GM12878 (cell line): Measurements from ENCODE around the gene COL4A5. TPM values are rescaled to one million over a fixed set of nuclear protein-coding genes. Genes with fewer than 3 reads are reported as not detected.

Experiments used
- ATAC-seq: fragments of 200-7000 bp; cut with Tn5 transposase; 3 replicates; pipeline ENCODE4 v1.9.1; 2020; ENCODE audit warnings: mild to moderate bottlenecking, moderate library complexity
- BruUV-seq: library from RNA; stranded (reverse); fragments of 400-500 nt; replicated peaks from 2 replicates; lab custom pipeline; 2021; lab: Mats Ljungman, UMichigan
- CTCF ChIA-PET: fragments of 300-600 bp; sonication (Branson Sonifier 250); formaldehyde crosslinking; extraction: SDS; loops from one replicate; lab custom pipeline; 2021; ENCODE audit warnings: inconsistent platforms; lab: Yijun Ruan, JAX
- POLR2A ChIA-PET: fragments of 350-600 bp; formaldehyde crosslinking; extraction: SDS; loops from one replicate; lab custom pipeline; 2021; ENCODE audit warnings: inconsistent platforms; lab: Charles Lee
- RAD21 ChIA-PET: fragments of 300-600 bp; sonication (Branson Sonifier 250); formaldehyde crosslinking; loops from one replicate; lab custom pipeline; 2023; ENCODE audit warnings: antibody characterized with exemption; ENCODE audit not compliant: unreplicated experiment; lab: Charles Lee
- SMC1A ChIA-PET: fragments of 300-600 bp; sonication (Branson Sonifier 250); formaldehyde crosslinking; loops from one replicate; lab custom pipeline; 2023; ENCODE audit not compliant: unreplicated experiment, uncharacterized antibody; lab: Charles Lee
- DNase-seq: peaks from one replicate; pipeline ENCODE4 v3.0.0-alpha.2; 2011; ENCODE audit warnings: low read depth, low spot score
- FAIRE-seq: peaks from 3 replicates; lab custom pipeline; 2011; peaks lifted over from hg19 to GRCh38; lab: Jason Lieb, UNC
- H2AFZ ChIP-seq: 2 replicates; pipeline ENCODE4 v1.6.0; 2011; ENCODE audit warnings: low read depth, low read length, control low read depth; ENCODE audit not compliant: control insufficient read depth
- H3K27ac ChIP-seq: 2 replicates; pipeline ENCODE4 v1.5.1; 2011; ENCODE audit warnings: control low read depth; ENCODE audit not compliant: control insufficient read depth, insufficient read depth
- H3K27me3 ChIP-seq, 2 experiments: replicated peaks in 1 of 2; 2 replicates each; pipeline versions ENCODE4 v1.6.0 to v1.6.1; 2011; ENCODE audit warnings: low read length in 1 of 2; ENCODE audit not compliant: control insufficient read depth in 2 of 2, insufficient read depth in 2 of 2
- H3K36me3 ChIP-seq, 2 experiments: 2 replicates each; pipeline ENCODE4 v1.5.1; 2011; ENCODE audit warnings: low read length in 1 of 2; ENCODE audit not compliant: control insufficient read depth in 2 of 2, insufficient read depth in 2 of 2
- H3K4me1 ChIP-seq: 2 replicates; pipeline ENCODE4 v1.6.1; 2011; ENCODE audit warnings: mild to moderate bottlenecking, low read length, moderate library complexity, mixed read lengths; ENCODE audit not compliant: control insufficient read depth, insufficient read depth
- H3K4me2 ChIP-seq: 2 replicates; pipeline ENCODE4 v1.6.0; 2011; ENCODE audit warnings: control low read depth; ENCODE audit not compliant: control insufficient read depth, insufficient read depth
- H3K4me3 ChIP-seq: fragments of 200-600 bp; sonication (generic); 2 replicates; pipeline ENCODE4 v1.5.1; 2016
- H3K79me2 ChIP-seq: 2 replicates; pipeline ENCODE4 v1.6.0; 2011; ENCODE audit warnings: low read length; ENCODE audit not compliant: control insufficient read depth, insufficient read depth
- H3K9ac ChIP-seq: 2 replicates; pipeline ENCODE4 v1.8.0; 2011; ENCODE audit warnings: low read length, control low read depth, mixed read lengths; ENCODE audit not compliant: control insufficient read depth, insufficient read depth
- H3K9me3 ChIP-seq: replicated peaks from 3 replicates; pipeline ENCODE4 v1.5.1; 2011; ENCODE audit warnings: mild to moderate bottlenecking, low read length; ENCODE audit not compliant: control insufficient read depth, insufficient read depth
- H4K20me1 ChIP-seq: 2 replicates; pipeline ENCODE4 v1.6.0; 2011; ENCODE audit not compliant: control insufficient read depth, insufficient read depth
- BRCA1 ChIP-seq: IDR thresholded peaks from 2 replicates; pipeline ENCODE4 v1.6.1; 2011; ENCODE audit warnings: low read depth, low read length, improper control_type of control experiment
- CBX5 ChIP-seq: sonication (generic); IDR thresholded peaks from 2 replicates; pipeline ENCODE4 v1.6.1; 2016; ENCODE audit warnings: low read depth, moderate library complexity, mild to moderate bottlenecking, inconsistent platforms
- CHD2 ChIP-seq: IDR thresholded peaks from 2 replicates; pipeline ENCODE4 v1.6.1; 2011; ENCODE audit warnings: low read depth, low read length, improper control_type of control experiment, borderline replicate concordance
- CREM ChIP-seq: IDR thresholded peaks from 2 replicates; pipeline ENCODE4 v1.6.1; 2014; ENCODE audit warnings: antibody characterized with exemption, low read depth
- EED ChIP-seq: sonication (generic); IDR thresholded peaks from 2 replicates; pipeline ENCODE4 v1.6.1; 2016; ENCODE audit warnings: antibody characterized with exemption, low read depth
- FOXK2 ChIP-seq: fragments of 450-650 bp; IDR thresholded peaks from 2 replicates; pipeline ENCODE4 v1.6.1; 2017; ENCODE audit warnings: mild to moderate bottlenecking, moderate library complexity
- HCFC1 ChIP-seq: fragments of 150-350 bp; IDR thresholded peaks from 2 replicates; pipeline ENCODE4 v1.6.1; 2014; ENCODE audit warnings: low read length
- HDAC6 ChIP-seq: fragments of 200-600 bp; sonication (generic); IDR thresholded peaks from one replicate; pipeline ENCODE4 v1.8.0; 2017; ENCODE audit warnings: antibody characterized with exemption; ENCODE audit not compliant: unreplicated experiment
- IKZF1 ChIP-seq: fragments of 450-650 bp; conservative IDR thresholded peaks from 2 replicates; pipeline ENCODE4 v1.6.1; 2017; ENCODE audit warnings: antibody characterized with exemption, mild to moderate bottlenecking
- LARP7 ChIP-seq: fragments of 450-650 bp; IDR thresholded peaks from 2 replicates; pipeline ENCODE4 v1.6.1; 2017; ENCODE audit warnings: mild to moderate bottlenecking
- MAX ChIP-seq: IDR thresholded peaks from 2 replicates; pipeline ENCODE4 v1.6.1; 2012; ENCODE audit warnings: low read depth, low read length, improper control_type of control experiment
- MTA3 ChIP-seq: IDR thresholded peaks from 2 replicates; pipeline ENCODE4 v1.6.1; 2012; ENCODE audit warnings: low read length, inconsistent platforms, borderline replicate concordance
- NFXL1 ChIP-seq: fragments of 450-650 bp; IDR thresholded peaks from 2 replicates; pipeline ENCODE4 v1.6.1; 2017; ENCODE audit warnings: antibody characterized with exemption, mild to moderate bottlenecking, borderline replicate concordance
- POU2F2 ChIP-seq: IDR thresholded peaks from 3 replicates; pipeline ENCODE4 v1.6.1; 2011; ENCODE audit warnings: low read depth, mild to moderate bottlenecking, low read length, borderline replicate concordance
- RAD51 ChIP-seq: fragments of 450-650 bp; IDR thresholded peaks from 2 replicates; pipeline ENCODE4 v1.6.1; 2016; ENCODE audit warnings: moderate library complexity, mild to moderate bottlenecking, inconsistent platforms
- SMAD1 ChIP-seq: fragments of 450-650 bp; IDR thresholded peaks from 2 replicates; pipeline ENCODE4 v1.6.1; 2018; ENCODE audit warnings: mild to moderate bottlenecking, low read depth; ENCODE audit not compliant: partially characterized antibody
- TARDBP ChIP-seq: IDR thresholded peaks from 2 replicates; pipeline ENCODE4 v1.6.1; 2016; ENCODE audit warnings: borderline replicate concordance
- WGBS: methylation state at CpG from one replicate; pipeline ENCODE4 v1.1.6; 2016; ENCODE audit warnings: low lambda C conversion rate; ENCODE audit not compliant: insufficient replicate concordance, insufficient coverage; ENCODE audit errors: missing lambda C conversion rate; 5-methylcytosine and 5-hydroxymethylcytosine counted together
- in situ Hi-C: fragments of 300-500 bp; cut with MboI; formaldehyde crosslinking; loops from 9 replicates; pipeline ENCODE4 v1.14.3; 2018; ENCODE audit warnings: mixed read lengths
- intact Hi-C: fragments of 100-400 bp; cut with micrococcal nuclease; formaldehyde crosslinking; loops from one replicate; pipeline ENCODE4 v1.14.2; 2022; ENCODE audit not compliant: unreplicated experiment
- polyA plus RNA-seq, 11 experiments: library from polyadenylated mRNA; depleted of rRNA in 4 of 11; unstranded in 6 of 11; stranded (reverse) in 5 of 11; fragments of >200 nt; fragmentation: Nextera tagmentation in 4 of 11; fragmentation: Illumina TruSeq in 1 of 11; extraction: Ambion mirVana in 4 of 11; extraction: Trizol in 1 of 11; gene quantifications; 1 replicate in 1 of 11; 2 replicates in 10 of 11; pipeline versions ENCODE4 v1.2.1 to v1.2.3, GENCODE V29; 2011 to 2016; ENCODE audit warnings: inconsistent platforms in 2 of 11, missing spikeins in 2 of 11, low read depth in 1 of 11
- total RNA-seq, 4 experiments: library from RNA; depleted of rRNA in 3 of 4; stranded (reverse); fragments of >200 nt in 3 of 4; fragmentation: Illumina TruSeq in 1 of 4; extraction: Trizol in 1 of 4; gene quantifications; 2 replicates each; pipeline versions ENCODE4 v1.2.1 to v1.2.3, GENCODE V29; 2013 to 2021
- TF ChIP-seq, protein P1 (sequence below): fragments of 450-650 bp; IDR thresholded peaks from 2 replicates; pipeline ENCODE4 v1.6.1; 2017; ENCODE audit warnings: mild to moderate bottlenecking

The COL4A5 gene
- total and polyA plus RNA-seq, 10 of the 15 experiments (the other 5 are each of a cell fraction or from before 2014, with no cell fraction given), result 0.13 to 2.8 (median 0.38) TPM; not detected in 1

GRCh38 chrX:108557580-108557979 is 117.9 kb downstream of the COL4A5 start:
- SMC1A ChIA-PET, result interaction anchor here (1.1 kb wide), 1 partner anchor 117 kb away, joined by 3 read pairs; no protein-coding TSS in a partner anchor
- H3K36me3 ChIP-seq, result no peaks in the 10 kb centered on the region
- H3K4me3 ChIP-seq, result no peak overlapping the region
- CTCF ChIA-PET, result no interaction called here
- intact Hi-C loops, result no loop called here
- no peak overlapping the region for H3K9ac ChIP-seq
- WGBS, result 0% methylated on average over 4 of the region's 4 CpGs
- RAD21 ChIA-PET, result no interaction called here
- no TSS peak for BruUV-seq
- in situ Hi-C loops, result no loop called here
- no peak for FAIRE-seq
- no peak overlapping the region for H3K27ac ChIP-seq
- no peak for DNase-seq
- no peak overlapping the region for H2AFZ ChIP-seq
- TF ChIP-seq SMAD1, result no peak
- TF ChIP-seq MAX, result no peak
- no peak for TF ChIP-seq NFXL1
- no peak for TF ChIP-seq POU2F2
- no peak for TF ChIP-seq IKZF1
- no peak for TF ChIP-seq CBX5
- no peak for TF ChIP-seq CREM
- no peak for TF ChIP-seq EED
- no peak for TF ChIP-seq LARP7
- TF ChIP-seq TARDBP, result no peak
- TF ChIP-seq RAD51, result no peak
- TF ChIP-seq HCFC1, result no peak
- no peak for TF ChIP-seq HDAC6
- no peak for TF ChIP-seq BRCA1
- no peak for TF ChIP-seq FOXK2
- TF ChIP-seq, protein P1, sequence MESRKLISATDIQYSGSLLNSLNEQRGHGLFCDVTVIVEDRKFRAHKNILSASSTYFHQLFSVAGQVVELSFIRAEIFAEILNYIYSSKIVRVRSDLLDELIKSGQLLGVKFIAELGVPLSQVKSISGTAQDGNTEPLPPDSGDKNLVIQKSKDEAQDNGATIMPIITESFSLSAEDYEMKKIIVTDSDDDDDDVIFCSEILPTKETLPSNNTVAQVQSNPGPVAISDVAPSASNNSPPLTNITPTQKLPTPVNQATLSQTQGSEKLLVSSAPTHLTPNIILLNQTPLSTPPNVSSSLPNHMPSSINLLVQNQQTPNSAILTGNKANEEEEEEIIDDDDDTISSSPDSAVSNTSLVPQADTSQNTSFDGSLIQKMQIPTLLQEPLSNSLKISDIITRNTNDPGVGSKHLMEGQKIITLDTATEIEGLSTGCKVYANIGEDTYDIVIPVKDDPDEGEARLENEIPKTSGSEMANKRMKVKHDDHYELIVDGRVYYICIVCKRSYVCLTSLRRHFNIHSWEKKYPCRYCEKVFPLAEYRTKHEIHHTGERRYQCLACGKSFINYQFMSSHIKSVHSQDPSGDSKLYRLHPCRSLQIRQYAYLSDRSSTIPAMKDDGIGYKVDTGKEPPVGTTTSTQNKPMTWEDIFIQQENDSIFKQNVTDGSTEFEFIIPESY, result no peak
- TF ChIP-seq MTA3, result no peak
- TF ChIP-seq CHD2, result no peak
- no peak overlapping the region for H3K4me2 ChIP-seq
- POLR2A ChIA-PET, result no interaction called here
- H3K9me3 ChIP-seq, result no peaks in the 10 kb centered on the region
- H3K27me3 ChIP-seq, result no peaks in the 10 kb centered on the region
- ATAC-seq, result no peak
- H3K79me2 ChIP-seq, result no peaks in the 10 kb centered on the region
- no peaks in the 10 kb centered on the region for H3K4me1 ChIP-seq
- no peaks in the 10 kb centered on the region for H4K20me1 ChIP-seq
